NCI-H1417 treated with DMSO at 0.1 percent for 48 hours (cell line): ENCODE measurements around the gene SPOPL.
"Not testable (repeated sequence)": the region's sequence is repeated elsewhere in the genome, so short reads cannot be mapped to it uniquely, and the experiment has no call there.

ENCODE experiments used
- DNase-seq: peaks from one replicate; lab custom pipeline; 2025; lab: John Stamatoyannopoulos, UW

Gene SPOPL

GRCh38 chr2:138523673-138524042, 22.1 kb downstream of the SPOPL start:
- DNase-seq = not testable (repeated sequence)

GRCh38 chr2:138524353-138524752, 22.8 kb downstream of the SPOPL start:
- not testable (repeated sequence) for DNase-seq

GRCh38 chr2:138531913-138532312, 30.3 kb downstream of the SPOPL start:
- no peak for DNase-seq

GRCh38 chr2:138534791-138535190, 33.2 kb downstream of the SPOPL start:
- no peak for DNase-seq

GRCh38 chr2:138536302-138536701, 34.7 kb downstream of the SPOPL start:
- DNase-seq = peak; percentile 3

GRCh38 chr2:138536740-138537139, 35.2 kb downstream of the SPOPL start:
- no peak for DNase-seq

- DNase-seq = no peak
These were observed 35.8 kb downstream of the SPOPL start for GRCh38 chr2:138537170-138537915.

- not testable (repeated sequence) for DNase-seq
These were observed 42.6 kb downstream of the SPOPL start for GRCh38 chr2:138544206-138544605.

GRCh38 chr2:138548796-138549195, 47.2 kb downstream of the SPOPL start:
- DNase-seq = no peak

GRCh38 chr2:138550172-138550571, 48.6 kb downstream of the SPOPL start:
- no peak for DNase-seq

GRCh38 chr2:138550670-138551287, 49.2 kb downstream of the SPOPL start:
- no peak for DNase-seq

- DNase-seq = no peak
These were observed 52.6 kb downstream of the SPOPL start for GRCh38 chr2:138554123-138554522.

GRCh38 chr2:138559641-138560040, 58.1 kb downstream of the SPOPL start:
- no peak for DNase-seq

- DNase-seq = no peak
These were observed 63.1 kb downstream of the SPOPL start for GRCh38 chr2:138564586-138565229.

GRCh38 chr2:138565230-138565598, 63.6 kb downstream of the SPOPL start:
- DNase-seq = no peak

GRCh38 chr2:138572318-138572717, 70.7 kb downstream of the SPOPL start:
- DNase-seq = no peak

GRCh38 chr2:138577066-138577465, 75.5 kb downstream of the SPOPL start:
- DNase-seq = no peak

GRCh38 chr2:138579556-138579955, 78.0 kb downstream of the SPOPL start:
- DNase-seq = no peak

GRCh38 chr2:138581909-138582308, 80.3 kb downstream of the SPOPL start:
- no peak for DNase-seq

- DNase-seq = no peak
These were observed 88.1 kb downstream of the SPOPL start for GRCh38 chr2:138589663-138590062.

- DNase-seq = no peak
These were observed 94.8 kb downstream of the SPOPL start for GRCh38 chr2:138596403-138596802.

- no peak for DNase-seq
These were observed 99.3 kb downstream of the SPOPL start for GRCh38 chr2:138600732-138601457.
